Ammon's horn (tissue), 1 donor: ENCODE results near the gene OR56A1.

ENCODE experiments used
- DNase-seq: peaks from one replicate; pipeline ENCODE4 v3.0.0-alpha.2; 2016; ENCODE audit warnings: low spot score

The OR56A1 gene

DNA sequence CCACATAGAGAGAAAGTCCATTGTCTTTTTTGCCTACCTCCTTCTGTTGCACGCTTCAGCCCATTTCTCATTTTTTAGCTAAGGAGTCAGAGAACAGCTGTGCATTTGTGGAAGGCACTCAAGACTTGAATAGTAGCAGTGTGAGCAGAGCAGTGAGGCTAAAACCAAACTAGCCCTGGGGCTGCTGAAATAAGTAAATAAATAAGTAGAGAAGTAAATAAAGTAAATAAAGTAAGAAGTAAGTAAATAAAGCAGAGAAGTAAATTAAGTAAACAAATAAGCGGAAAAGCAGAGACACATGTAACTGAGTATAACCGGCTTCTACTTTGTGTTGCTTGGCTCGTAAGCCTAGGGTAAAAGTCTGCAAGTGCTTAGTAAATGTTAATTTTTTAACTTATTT lies 41.4 kb downstream of the OR56A1 start:
- DNase-seq: no peak

DNA sequence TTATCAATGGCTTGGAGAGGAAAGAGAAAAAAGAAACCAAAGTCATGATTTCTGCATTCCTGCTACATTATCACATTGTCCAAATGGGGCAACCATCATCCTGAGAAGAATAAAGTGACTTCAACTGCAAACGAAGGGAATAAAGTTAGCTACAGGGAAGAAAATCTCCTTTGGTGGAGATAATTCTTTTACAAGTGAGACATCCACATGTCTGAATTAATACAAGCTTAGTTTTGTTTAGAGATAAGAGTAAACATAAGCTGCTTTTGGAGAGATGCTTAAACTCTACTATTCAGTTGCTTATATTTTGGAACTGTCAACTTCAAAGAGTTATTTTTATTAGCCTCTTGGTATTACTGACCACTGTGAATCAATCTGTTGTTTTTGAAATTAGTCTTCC lies 43.7 kb downstream of the OR56A1 start, which contains the start of gene OR52L1:
OR52L1 (minus strand) TSS at position 101 of the 400 bp plus-strand sequence; CDS start at position 46, 55 bp downstream.
- no peak for DNase-seq

DNA sequence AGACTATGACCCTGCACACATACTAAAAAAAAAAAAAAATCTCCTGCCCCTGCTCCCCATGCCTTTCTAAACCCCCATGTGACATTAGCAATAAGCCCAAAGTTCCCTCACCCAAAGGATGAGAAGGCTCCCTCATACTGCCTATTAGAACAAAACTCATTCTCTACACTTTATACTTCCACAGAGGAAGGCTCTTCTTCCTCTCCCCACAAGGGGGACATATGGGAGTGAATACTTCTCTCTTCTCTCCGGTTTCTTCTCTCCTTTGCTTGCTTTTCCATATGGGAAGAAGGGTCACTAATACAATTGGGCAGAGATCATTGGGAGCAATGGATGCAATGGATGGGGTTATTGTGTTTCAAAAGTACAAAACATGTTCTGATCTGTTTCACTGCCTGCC lies 47.1 kb downstream of the OR56A1 start:
- DNase-seq: no peak

DNA sequence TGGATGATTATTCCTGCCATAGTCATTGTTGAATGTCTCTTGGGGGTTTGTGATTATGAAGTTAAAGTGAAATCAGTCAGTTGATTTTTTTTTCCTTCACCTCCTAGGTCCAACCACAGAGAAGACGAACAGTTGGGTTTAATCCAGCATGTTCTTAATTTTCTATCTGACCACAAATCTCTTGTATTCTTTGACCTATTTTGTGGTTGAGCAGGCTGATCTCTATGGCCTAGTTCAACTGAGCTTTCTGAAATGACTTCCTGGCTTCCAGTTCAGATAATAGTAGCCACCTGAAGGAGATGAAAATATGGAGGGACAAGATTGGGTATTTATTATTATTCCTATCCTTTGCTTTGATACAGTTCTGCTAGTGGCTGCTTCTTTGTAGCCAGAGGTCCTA lies 57.0 kb downstream of the OR56A1 start:
- no peak for DNase-seq
